Measurements from ENCODE around the gene SMCO2.

SMCO2 gene

DNA sequence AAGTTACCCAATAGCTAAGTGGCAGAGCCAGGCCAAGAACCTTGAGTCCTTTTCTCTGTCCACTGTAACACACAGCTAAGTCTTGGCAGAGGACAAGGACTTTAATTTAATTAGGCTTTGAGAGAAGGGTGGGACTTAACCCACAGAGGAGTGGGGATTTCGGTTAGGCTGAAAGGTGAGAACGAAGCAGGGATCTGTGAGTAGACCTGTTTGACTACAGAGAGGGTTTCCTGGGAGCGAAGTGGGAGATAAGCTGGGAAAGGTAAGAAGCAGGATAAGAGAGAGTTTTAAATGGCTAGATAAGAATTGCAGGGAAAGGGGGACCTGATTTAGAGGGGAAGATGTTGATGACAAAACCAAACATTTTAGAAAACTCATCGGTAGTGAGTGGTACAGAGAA is 75.4 kb downstream of the SMCO2 start:
- H3K9ac ChIP-seq (ENCODE audit: low read length), result no peak overlapping the region
- no peak overlapping the region for H3K14ac ChIP-seq (ENCODE audit: low read length in 2 of 2)
- no peak overlapping the region for H4K8ac ChIP-seq (ENCODE audit: low read length)
- H3K4me2 ChIP-seq (ENCODE audit: low read length, poor library complexity, severe bottlenecking), result no peak overlapping the region
- no peak overlapping the region for H3K4me3 ChIP-seq (ENCODE audit: insufficient read depth in 1 of 2, low read depth in 1 of 2, low read length in 2 of 2)
- H2BK12ac ChIP-seq (ENCODE audit: low read length in 2 of 2), result no peak overlapping the region
- H2BK5ac ChIP-seq (ENCODE audit: low read depth, low read length, poor library complexity, severe bottlenecking), result no peak overlapping the region
- H2BK15ac ChIP-seq (ENCODE audit: low read depth, poor library complexity, severe bottlenecking), result no peak overlapping the region
- H4K91ac ChIP-seq (ENCODE audit: low read length), result no peak overlapping the region
- no peak overlapping the region for H3K4ac ChIP-seq (ENCODE audit: low read depth in 1 of 2, low read length in 2 of 2)
- 82% methylated on average over 4 of the region's 4 CpGs for WGBS
- no peak overlapping the region for H3K23ac ChIP-seq (ENCODE audit: low read length in 2 of 2)
- H3K4me1 ChIP-seq (ENCODE audit: control insufficient read depth, insufficient read depth, low read depth, low read length), result peaks cover 7% of the 10 kb centered on the region
- no peak overlapping the region for H2AFZ ChIP-seq (ENCODE audit: low read depth, low read length)
- H2AK5ac ChIP-seq (ENCODE audit: low read length, severe bottlenecking), result peak overlapping the region; percentile 5
- no peak overlapping the region for H3K27ac ChIP-seq (ENCODE audit: low read length, poor library complexity, severe bottlenecking)
- no peaks in the 10 kb centered on the region for H3K27me3 ChIP-seq (ENCODE audit: control insufficient read depth in 1 of 2, insufficient read depth in 1 of 2, low read length in 2 of 2)
- H3K36me3 ChIP-seq (ENCODE audit: control insufficient read depth in 1 of 2, insufficient read depth in 2 of 2, low read depth in 1 of 2, low read length in 2 of 2), result no peaks in the 10 kb centered on the region
- H3K79me1 ChIP-seq (replicated peaks; ENCODE audit: low read length, poor library complexity, severe bottlenecking), result no peaks in the 10 kb centered on the region
- H3K9me3 ChIP-seq (ENCODE audit: control insufficient read depth, low read length), result no peaks in the 10 kb centered on the region
- no peak for DNase-seq
- no peak overlapping the region for H2BK120ac ChIP-seq (ENCODE audit: low read depth, low read length)
- no peak overlapping the region for H3K18ac ChIP-seq (ENCODE audit: low read depth in 1 of 2, low read length in 2 of 2)

GRCh38 chr12:27523305-27523641 is 76.7 kb downstream of the SMCO2 start:
- Histone ChIP-seq H2AFZ (ENCODE audit: low read depth, low read length) (no peak overlapping the region), H3K4ac (ENCODE audit: low read depth in 1 of 2, low read length in 2 of 2) (peak overlapping the region in 1 of 2 experiments; percentile 26), H2BK120ac (ENCODE audit: low read depth, low read length) (no peak overlapping the region), H2BK5ac (ENCODE audit: low read depth, low read length, poor library complexity, severe bottlenecking) (no peak overlapping the region), H3K79me1 (replicated peaks; ENCODE audit: low read length, poor library complexity, severe bottlenecking) (no peaks in the 10 kb centered on the region), H3K4me2 (ENCODE audit: low read length, poor library complexity, severe bottlenecking) (peak overlapping the region; percentile 58), H3K4me1 (ENCODE audit: control insufficient read depth, insufficient read depth, low read depth, low read length) (peaks cover 9% of the 10 kb centered on the region), H2AK5ac (ENCODE audit: low read length, severe bottlenecking) (no peak overlapping the region), H3K36me3 (ENCODE audit: control insufficient read depth in 1 of 2, insufficient read depth in 2 of 2, low read depth in 1 of 2, low read length in 2 of 2) (no peaks in the 10 kb centered on the region), H4K91ac (ENCODE audit: low read length) (no peak overlapping the region), H2BK12ac (ENCODE audit: low read length in 2 of 2) (no peak overlapping the region), H3K4me3 (ENCODE audit: insufficient read depth in 1 of 2, low read depth in 1 of 2, low read length in 2 of 2) (peak overlapping the region in 1 of 2 experiments; percentile 89), H3K27ac (ENCODE audit: low read length, poor library complexity, severe bottlenecking) (peak overlapping the region; percentile 96), H2BK15ac (ENCODE audit: low read depth, poor library complexity, severe bottlenecking) (no peak overlapping the region), H3K23ac (ENCODE audit: low read length in 2 of 2) (no peak overlapping the region), H3K14ac (ENCODE audit: low read length in 2 of 2) (no peak overlapping the region), H3K9me3 (ENCODE audit: control insufficient read depth, low read length) (no peaks in the 10 kb centered on the region), H3K9ac (ENCODE audit: low read length) (peak overlapping the region; percentile 99), H3K18ac (ENCODE audit: low read depth in 1 of 2, low read length in 2 of 2) (peak overlapping the region; percentile 64 to 82), H4K8ac (ENCODE audit: low read length) (no peak overlapping the region), H3K27me3 (ENCODE audit: control insufficient read depth in 1 of 2, insufficient read depth in 1 of 2, low read length in 2 of 2) (no peaks in the 10 kb centered on the region)
- DNase-seq, result no peak
- WGBS, result 0% methylated on average over 4 of the region's 6 CpGs

DNA sequence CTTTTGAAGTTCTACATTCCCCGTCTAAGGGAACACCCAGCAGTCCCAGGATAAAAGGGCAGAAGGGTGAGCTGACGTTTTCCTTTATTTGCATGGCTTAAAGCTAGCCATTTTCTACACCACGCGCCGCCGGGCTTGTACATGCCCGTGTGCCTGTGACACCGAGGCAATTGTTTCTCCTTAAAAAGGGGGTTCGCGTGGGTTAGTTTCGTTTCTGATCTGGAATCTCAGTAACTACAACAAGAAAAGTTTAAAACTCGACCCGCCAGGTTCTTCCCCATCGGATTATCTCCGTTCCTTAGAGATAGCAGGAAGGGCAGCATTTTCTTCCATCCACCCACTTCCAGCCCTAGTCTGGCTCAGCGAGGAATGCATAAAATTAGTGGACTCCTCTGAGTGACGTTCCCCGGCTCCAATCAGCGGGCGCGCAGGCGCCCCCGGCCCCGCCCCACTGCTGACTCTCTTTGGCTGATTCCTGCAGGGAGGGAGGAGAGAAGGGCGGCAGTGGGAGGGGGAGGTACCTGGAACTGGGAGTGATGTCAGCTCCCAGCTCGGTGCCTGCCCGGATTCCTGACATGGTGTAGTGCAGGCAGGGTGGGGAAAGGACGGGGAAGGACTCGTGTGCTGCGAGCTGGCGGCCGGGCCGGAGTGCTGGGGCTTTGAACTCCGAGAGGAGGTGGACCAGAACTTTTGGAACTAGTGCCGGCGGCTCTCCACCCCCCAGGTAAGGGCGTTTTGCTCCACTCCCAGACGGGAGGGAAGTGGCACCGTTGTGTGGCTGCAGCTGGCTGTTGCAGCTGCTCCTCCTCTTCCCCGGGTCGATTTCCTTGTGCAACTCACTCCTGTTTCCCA is 77.3 kb downstream of the SMCO2 start, which contains the start of gene PPFIBP1:
Gene PPFIBP1, plus strand, starts transcription at position 565 of the 852 bp plus-strand sequence. CDS start 109,191 bp downstream, outside the sequence.
- DNase-seq, result peak; percentile 99
- under 1% methylated on average over 38 of the region's 41 CpGs for WGBS

DNA sequence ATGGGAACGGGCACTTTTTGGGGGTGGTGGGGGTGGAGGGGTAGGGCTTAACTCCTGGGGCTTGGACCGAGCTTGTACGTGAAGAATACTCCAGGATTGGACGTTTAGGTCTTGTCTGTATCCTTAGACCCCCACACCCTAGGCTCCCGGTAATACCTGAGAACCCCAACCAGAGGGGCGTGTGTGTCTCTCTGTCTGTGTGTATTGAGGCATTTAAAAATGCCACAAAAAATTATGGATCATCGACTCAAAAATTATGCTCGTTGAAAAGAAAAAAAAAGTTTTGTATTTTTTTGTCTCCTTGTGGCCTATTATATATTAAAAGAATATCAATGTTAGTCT is 77.9 kb downstream of the SMCO2 start:
- H3K79me1 ChIP-seq (replicated peaks; ENCODE audit: low read length, poor library complexity, severe bottlenecking), result no peaks in the 10 kb centered on the region
- H3K18ac ChIP-seq (ENCODE audit: low read depth in 1 of 2, low read length in 2 of 2), result peak overlapping the region; percentile 26 to 81

More for the DNA sequence above, 77.3 kb downstream of the SMCO2 start, which contains the start of gene PPFIBP1:
- H3K9ac ChIP-seq (ENCODE audit: low read length), result peak within 1 kb of the TSS; percentile 99
- peak within 1 kb of the TSS in 1 of 2 experiments; percentile 28 for H2BK12ac ChIP-seq (ENCODE audit: low read length in 2 of 2)
- H2AK5ac ChIP-seq (ENCODE audit: low read length, severe bottlenecking), result no peak within 1 kb of the TSS
- H3K4me2 ChIP-seq (ENCODE audit: low read length, poor library complexity, severe bottlenecking), result peak within 1 kb of the TSS; percentile 71
- peak within 1 kb of the TSS; percentile 64 for H4K8ac ChIP-seq (ENCODE audit: low read length)
- H3K36me3 ChIP-seq (ENCODE audit: control insufficient read depth in 1 of 2, insufficient read depth in 2 of 2, low read depth in 1 of 2, low read length in 2 of 2), result peaks cover 0 to 4% of the 10 kb centered on the region in 2 experiments
- H3K4ac ChIP-seq (ENCODE audit: low read depth in 1 of 2, low read length in 2 of 2), result peak within 1 kb of the TSS in 1 of 2 experiments; percentile 44
- peak within 1 kb of the TSS; percentile 65 to 89 for H3K4me3 ChIP-seq (ENCODE audit: insufficient read depth in 1 of 2, low read depth in 1 of 2, low read length in 2 of 2)
- H4K91ac ChIP-seq (ENCODE audit: low read length), result peak within 1 kb of the TSS; percentile 83
- no peaks in the 10 kb centered on the region for H3K9me3 ChIP-seq (ENCODE audit: control insufficient read depth, low read length)
- peak within 1 kb of the TSS; percentile 54 for H2BK120ac ChIP-seq (ENCODE audit: low read depth, low read length)
- no peak within 1 kb of the TSS for H2BK5ac ChIP-seq (ENCODE audit: low read depth, low read length, poor library complexity, severe bottlenecking)
- peak within 1 kb of the TSS; percentile 92 for H2BK15ac ChIP-seq (ENCODE audit: low read depth, poor library complexity, severe bottlenecking)
- peak within 1 kb of the TSS; percentile 97 for H3K27ac ChIP-seq (ENCODE audit: low read length, poor library complexity, severe bottlenecking)
- H3K27me3 ChIP-seq (ENCODE audit: control insufficient read depth in 1 of 2, insufficient read depth in 1 of 2, low read length in 2 of 2), result no peaks in the 10 kb centered on the region
- H3K79me1 ChIP-seq (replicated peaks; ENCODE audit: low read length, poor library complexity, severe bottlenecking), result no peaks in the 10 kb centered on the region
- H3K18ac ChIP-seq (ENCODE audit: low read depth in 1 of 2, low read length in 2 of 2), result peak within 1 kb of the TSS; percentile 67 to 95
- no peak within 1 kb of the TSS for H2AFZ ChIP-seq (ENCODE audit: low read depth, low read length)
- H3K14ac ChIP-seq (ENCODE audit: low read length in 2 of 2), result no peak within 1 kb of the TSS
- no peak within 1 kb of the TSS for H3K23ac ChIP-seq (ENCODE audit: low read length in 2 of 2)
- H3K4me1 ChIP-seq (ENCODE audit: control insufficient read depth, insufficient read depth, low read depth, low read length), result peaks cover 9% of the 10 kb centered on the region

More for the DNA sequence above, 77.9 kb downstream of the SMCO2 start:
- no peaks in the 10 kb centered on the region for H3K27me3 ChIP-seq (ENCODE audit: control insufficient read depth in 1 of 2, insufficient read depth in 1 of 2, low read length in 2 of 2)
- peak overlapping the region; percentile 65 to 89 for H3K4me3 ChIP-seq (ENCODE audit: insufficient read depth in 1 of 2, low read depth in 1 of 2, low read length in 2 of 2)
- peak overlapping the region; percentile 83 for H4K91ac ChIP-seq (ENCODE audit: low read length)
- no peak overlapping the region for H3K14ac ChIP-seq (ENCODE audit: low read length in 2 of 2)
- no peak overlapping the region for H2AK5ac ChIP-seq (ENCODE audit: low read length, severe bottlenecking)
- no peak for DNase-seq
- no peak overlapping the region for H2BK120ac ChIP-seq (ENCODE audit: low read depth, low read length)
- no peak overlapping the region for H2BK12ac ChIP-seq (ENCODE audit: low read length in 2 of 2)
- no peak overlapping the region for H2BK5ac ChIP-seq (ENCODE audit: low read depth, low read length, poor library complexity, severe bottlenecking)
- no peak overlapping the region for H2AFZ ChIP-seq (ENCODE audit: low read depth, low read length)
- peak overlapping the region; percentile 21 for H3K4me2 ChIP-seq (ENCODE audit: low read length, poor library complexity, severe bottlenecking)
- no peaks in the 10 kb centered on the region for H3K9me3 ChIP-seq (ENCODE audit: control insufficient read depth, low read length)
- H2BK15ac ChIP-seq (ENCODE audit: low read depth, poor library complexity, severe bottlenecking), result no peak overlapping the region
- peak overlapping the region; percentile 97 for H3K27ac ChIP-seq (ENCODE audit: low read length, poor library complexity, severe bottlenecking)
- no CpG with 5 or more reads among the region's 8 CpGs for WGBS
- H3K36me3 ChIP-seq (ENCODE audit: control insufficient read depth in 1 of 2, insufficient read depth in 2 of 2, low read depth in 1 of 2, low read length in 2 of 2), result peaks cover 0 to 5% of the 10 kb centered on the region in 2 experiments
- H4K8ac ChIP-seq (ENCODE audit: low read length), result peak overlapping the region; percentile 64
- H3K9ac ChIP-seq (ENCODE audit: low read length), result peak overlapping the region; percentile 99
- H3K23ac ChIP-seq (ENCODE audit: low read length in 2 of 2), result no peak overlapping the region
- peak overlapping the region in 1 of 2 experiments; percentile 44 for H3K4ac ChIP-seq (ENCODE audit: low read depth in 1 of 2, low read length in 2 of 2)
- peaks cover 9% of the 10 kb centered on the region for H3K4me1 ChIP-seq (ENCODE audit: control insufficient read depth, insufficient read depth, low read depth, low read length)

Measured in mesenchymal stem cell (in vitro differentiated cells and primary cell).